ENCODE measurements around the gene SHC3. TPM values are rescaled to one million over a fixed set of nuclear protein-coding genes. Genes with fewer than 3 reads are reported as not detected.

Gene SHC3
- total RNA-seq, 3 donors from 2014 or later (not counting 1 experiment from before 2014, with no cell fraction given) = 0.02 to 0.09 (median 0.08) TPM

DNA sequence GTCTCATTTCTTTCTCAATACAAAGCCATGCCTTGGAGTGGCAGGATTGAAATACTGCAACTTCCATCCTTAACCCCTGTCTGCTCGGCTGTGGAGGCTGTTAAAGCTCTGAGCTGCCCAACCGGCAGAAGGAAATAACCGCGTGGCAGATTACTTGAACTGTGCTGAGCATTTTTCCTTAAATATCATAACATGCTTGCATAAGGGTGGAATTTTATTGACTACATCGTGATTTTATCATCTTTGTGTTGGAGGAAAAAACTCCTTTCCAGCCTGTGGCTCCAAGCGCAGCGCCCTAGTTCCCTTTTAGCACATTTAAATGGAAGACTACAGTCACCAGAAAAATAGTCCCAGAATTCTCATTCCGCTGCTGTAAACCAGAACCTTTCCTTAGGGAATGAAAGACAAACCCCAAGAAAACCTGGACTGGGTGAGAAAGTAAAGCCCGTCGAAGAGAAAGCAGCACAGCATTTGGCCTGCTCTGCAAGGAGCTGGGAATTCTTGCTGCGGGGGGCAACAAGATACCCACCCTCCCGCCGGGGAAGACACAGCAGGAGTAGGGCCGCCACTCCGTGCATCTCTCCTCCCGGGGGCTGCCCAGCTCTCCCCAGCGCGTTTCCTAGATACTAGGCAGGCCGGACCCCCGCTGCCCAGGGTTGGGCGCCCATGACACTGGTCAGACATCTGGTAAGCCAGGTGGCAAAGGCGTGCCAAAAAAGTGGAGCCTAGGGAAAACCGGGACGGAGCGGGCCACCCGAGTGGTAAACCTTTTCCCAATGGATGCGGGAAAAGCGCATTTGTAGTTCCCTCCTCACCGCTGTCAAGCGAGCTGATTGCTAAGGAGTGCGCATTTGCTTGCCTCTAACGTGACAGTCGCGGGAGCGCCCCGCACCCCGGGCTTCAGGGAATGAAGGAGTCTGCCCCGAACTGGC lies 1.3 kb downstream of the SHC3 start:
- TF ChIP-seq, protein P1, sequence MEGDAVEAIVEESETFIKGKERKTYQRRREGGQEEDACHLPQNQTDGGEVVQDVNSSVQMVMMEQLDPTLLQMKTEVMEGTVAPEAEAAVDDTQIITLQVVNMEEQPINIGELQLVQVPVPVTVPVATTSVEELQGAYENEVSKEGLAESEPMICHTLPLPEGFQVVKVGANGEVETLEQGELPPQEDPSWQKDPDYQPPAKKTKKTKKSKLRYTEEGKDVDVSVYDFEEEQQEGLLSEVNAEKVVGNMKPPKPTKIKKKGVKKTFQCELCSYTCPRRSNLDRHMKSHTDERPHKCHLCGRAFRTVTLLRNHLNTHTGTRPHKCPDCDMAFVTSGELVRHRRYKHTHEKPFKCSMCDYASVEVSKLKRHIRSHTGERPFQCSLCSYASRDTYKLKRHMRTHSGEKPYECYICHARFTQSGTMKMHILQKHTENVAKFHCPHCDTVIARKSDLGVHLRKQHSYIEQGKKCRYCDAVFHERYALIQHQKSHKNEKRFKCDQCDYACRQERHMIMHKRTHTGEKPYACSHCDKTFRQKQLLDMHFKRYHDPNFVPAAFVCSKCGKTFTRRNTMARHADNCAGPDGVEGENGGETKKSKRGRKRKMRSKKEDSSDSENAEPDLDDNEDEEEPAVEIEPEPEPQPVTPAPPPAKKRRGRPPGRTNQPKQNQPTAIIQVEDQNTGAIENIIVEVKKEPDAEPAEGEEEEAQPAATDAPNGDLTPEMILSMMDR (IDR thresholded peaks at IDR 0.05) = no peak
- Histone ChIP-seq H3K4me3 (ENCODE audit: low read length) (no peak overlapping the region), H3K9me3 (ENCODE audit: control insufficient read depth, insufficient read depth, low read length) (no peaks in the 10 kb centered on the region), H3K27ac (ENCODE audit: low read length) (no peak overlapping the region), H3K36me3 (ENCODE audit: control insufficient read depth, insufficient read depth, low read length) (no peaks in the 10 kb centered on the region), H3K27me3 (ENCODE audit: control insufficient read depth, insufficient read depth, low read length) (peaks cover 24% of the 10 kb centered on the region), H3K4me1 (ENCODE audit: control insufficient read depth, insufficient read depth, low read length) (peaks cover 8% of the 10 kb centered on the region)
- 9% methylated on average over 36 of the region's 38 CpGs for WGBS (ENCODE audit: insufficient coverage)
- ATAC-seq = no peak
- H3K27me3 Mint-ChIP-seq (ENCODE audit: low read depth in 2 of 2) = peaks cover 43 to 72% of the 10 kb centered on the region in 2 donors
- H3K36me3 Mint-ChIP-seq = no peaks in the 10 kb centered on the region
- intact Hi-C loops (cut with micrococcal nuclease) = no loop called here
- H3K4me1 Mint-ChIP-seq = peaks cover 8 to 19% of the 10 kb centered on the region in 2 donors
- H3K27ac Mint-ChIP-seq = no peak overlapping the region
- H3K4me3 Mint-ChIP-seq = no peak overlapping the region
- no peak for DNase-seq
- no peaks in the 10 kb centered on the region for H3K9me3 Mint-ChIP-seq

DNA sequence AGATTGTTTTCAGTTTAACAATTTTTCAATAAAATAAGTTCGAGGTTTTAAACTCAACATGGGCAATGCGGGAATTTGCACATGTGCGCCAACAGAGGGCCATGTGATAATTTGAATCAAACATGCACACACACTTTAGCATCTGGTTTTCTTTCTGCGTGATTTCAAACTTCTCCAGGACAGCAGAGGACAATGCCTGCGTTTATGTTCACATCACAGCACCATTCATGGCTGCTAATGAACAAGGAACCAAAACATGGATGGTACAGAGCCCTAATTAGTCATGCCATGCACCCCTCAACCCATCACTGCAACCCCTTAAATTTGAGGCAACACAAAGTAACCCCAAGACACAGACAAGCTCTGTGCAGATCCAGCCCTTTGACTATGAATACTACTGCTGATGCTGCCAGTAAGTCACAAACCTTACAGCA lies 2.8 kb downstream of the SHC3 start:
- 80% methylated on average over 5 of the region's 5 CpGs for WGBS (ENCODE audit: insufficient coverage)
- ATAC-seq (no peak), DNase-seq (no peak)
- Mint-ChIP-seq H3K4me1 (peaks cover 8 to 19% of the 10 kb centered on the region in 2 donors), H3K27ac (no peak overlapping the region), H3K36me3 (no peaks in the 10 kb centered on the region), H3K9me3 (no peaks in the 10 kb centered on the region), H3K4me3 (no peak overlapping the region), H3K27me3 (ENCODE audit: low read depth in 2 of 2) (peaks cover 41 to 64% of the 10 kb centered on the region in 2 donors)
- TF ChIP-seq, protein P1 (IDR thresholded peaks at IDR 0.05) = no peak
- intact Hi-C loops (cut with micrococcal nuclease) = no loop called here
- Histone ChIP-seq H3K9me3 (ENCODE audit: control insufficient read depth, insufficient read depth, low read length) (no peaks in the 10 kb centered on the region), H3K36me3 (ENCODE audit: control insufficient read depth, insufficient read depth, low read length) (no peaks in the 10 kb centered on the region), H3K4me3 (ENCODE audit: low read length) (no peak overlapping the region), H3K4me1 (ENCODE audit: control insufficient read depth, insufficient read depth, low read length) (peaks cover 8% of the 10 kb centered on the region), H3K27me3 (ENCODE audit: control insufficient read depth, insufficient read depth, low read length) (peaks cover 24% of the 10 kb centered on the region), H3K27ac (ENCODE audit: low read length) (no peak overlapping the region)

DNA sequence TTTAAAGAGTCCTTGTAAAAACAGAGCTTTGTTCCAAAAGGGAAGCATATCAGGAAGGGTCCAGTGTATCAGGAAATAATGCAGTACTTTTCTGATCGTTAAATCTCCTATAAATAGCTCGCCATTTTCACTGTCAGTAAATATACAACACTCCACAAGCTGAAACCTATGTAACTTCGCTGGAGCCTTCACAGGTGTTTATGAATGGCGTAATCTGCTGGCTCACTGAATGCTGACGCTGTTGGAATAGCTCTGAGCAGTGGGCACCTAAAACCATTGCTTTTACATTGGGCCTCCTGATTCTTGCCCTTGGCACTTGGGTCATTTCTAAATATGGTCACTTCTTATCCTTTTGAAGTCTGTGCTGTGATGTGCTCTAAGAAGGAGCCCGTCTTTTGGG lies 4.3 kb downstream of the SHC3 start:
- Mint-ChIP-seq H3K4me3 (no peak overlapping the region), H3K27me3 (ENCODE audit: low read depth in 2 of 2) (peaks cover 34 to 49% of the 10 kb centered on the region in 2 donors)
- no peaks in the 10 kb centered on the region for H3K36me3 ChIP-seq (ENCODE audit: control insufficient read depth, insufficient read depth, low read length)

More for the DNA sequence above, 4.3 kb downstream of the SHC3 start:
- TF ChIP-seq, protein P1 (IDR thresholded peaks at IDR 0.05) = no peak
- intact Hi-C loops (cut with micrococcal nuclease) = no loop called here
- Mint-ChIP-seq H3K27ac (no peak overlapping the region), H3K4me1 (peaks cover 0 to 6% of the 10 kb centered on the region in 2 donors), H3K9me3 (no peaks in the 10 kb centered on the region), H3K36me3 (no peaks in the 10 kb centered on the region)
- no peaks in the 10 kb centered on the region for H3K9me3 ChIP-seq (ENCODE audit: control insufficient read depth, insufficient read depth, low read length)
- DNase-seq (no peak), ATAC-seq (no peak)
- no peaks in the 10 kb centered on the region for H3K4me1 ChIP-seq (ENCODE audit: control insufficient read depth, insufficient read depth, low read length)
- no peak overlapping the region for H3K4me3 ChIP-seq (ENCODE audit: low read length)
- WGBS (ENCODE audit: insufficient coverage) = 76% methylated on average over 6 of the region's 6 CpGs
- H3K27ac ChIP-seq (ENCODE audit: low read length) = no peak overlapping the region
- peaks cover 10% of the 10 kb centered on the region for H3K27me3 ChIP-seq (ENCODE audit: control insufficient read depth, insufficient read depth, low read length)

Measured in natural killer cell (primary cell).